HepG2 (cell line): ENCODE results near the gene FAM78B. TPM values are rescaled to one million over a fixed set of nuclear protein-coding genes. Genes with fewer than 3 reads are reported as not detected.

Experiments used
- ATAC-seq: fragments of 200-7000 bp; cut with Tn5 transposase; 3 replicates; pipeline ENCODE4 v1.9.1; 2020; ENCODE audit warnings: mild to moderate bottlenecking, moderate library complexity
- BruUV-seq: library from RNA; stranded (reverse); fragments of 400-500 nt; replicated peaks from 2 replicates; lab custom pipeline; 2021; lab: Mats Ljungman, UMichigan
- CTCF ChIA-PET: fragments of 300-600 bp; formaldehyde crosslinking; extraction: SDS; loops from one replicate; lab custom pipeline; 2021; ENCODE audit warnings: low total read pairs, inconsistent platforms, low intra/inter-chr PET ratio; lab: Yijun Ruan, JAX
- POLR2A ChIA-PET: fragments of 350-600 bp; sonication (Branson Sonifier 250); formaldehyde crosslinking; loops from one replicate; lab custom pipeline; 2020; ENCODE audit warnings: antibody characterized with exemption, inconsistent platforms; lab: Yijun Ruan, JAX
- DNase-seq: peaks from one replicate; pipeline ENCODE4 v3.0.0-alpha.2; 2015; ENCODE audit warnings: low spot score
- FAIRE-seq: peaks from 3 replicates; lab custom pipeline; 2011; peaks lifted over from hg19 to GRCh38; lab: Jason Lieb, UNC
- H2AFZ ChIP-seq: one replicate; pipeline ENCODE4 v1.6.1; 2011; ENCODE audit warnings: low read length, inconsistent platforms
- H3K27ac ChIP-seq: fragments of 300-600 bp; 3 replicates; pipeline ENCODE4 v1.8.0; 2011; ENCODE audit warnings: mixed run types, mild to moderate bottlenecking, mixed read lengths, low read length, inconsistent platforms; ENCODE audit not compliant: insufficient read depth; ENCODE audit errors: extremely low read length
- H3K27me3 ChIP-seq, 2 experiments: fragments of 200-600 bp in 1 of 2; 2 replicates in 1 of 2; 3 replicates in 1 of 2; pipeline versions ENCODE4 v1.6.0 to v1.8.0; 2011; ENCODE audit warnings: low read length in 2 of 2, mild to moderate bottlenecking in 2 of 2, moderate library complexity in 2 of 2, inconsistent platforms in 1 of 2; ENCODE audit not compliant: insufficient read depth in 2 of 2, control insufficient read depth in 1 of 2
- H3K36me3 ChIP-seq, 2 experiments: fragments of 200-600 bp in 1 of 2; replicated peaks in 1 of 2; 2 replicates in 1 of 2; 3 replicates in 1 of 2; pipeline versions ENCODE4 v1.5.1 to v1.8.0; 2011; ENCODE audit warnings: low read length in 2 of 2, inconsistent platforms in 1 of 2; ENCODE audit not compliant: insufficient read depth in 2 of 2, control insufficient read depth in 1 of 2
- H3K4me1 ChIP-seq: 2 replicates; pipeline ENCODE4 v1.5.1; 2012; ENCODE audit warnings: low read length, inconsistent platforms; ENCODE audit not compliant: insufficient read depth
- H3K4me2 ChIP-seq: 2 replicates; pipeline ENCODE4 v1.6.0; 2011; ENCODE audit warnings: low read depth, low read length, inconsistent platforms
- H3K4me3 ChIP-seq, 3 experiments: fragments of 200-600 bp in 1 of 3; sonication (generic), shearing (Covaris generic) in 1 of 3; replicated peaks in 1 of 3; 2 replicates each; pipeline ENCODE4 v1.5.1; 2011 to 2016; ENCODE audit warnings: low read length in 3 of 3, inconsistent platforms in 2 of 3, low read depth in 2 of 3, mild to moderate bottlenecking in 2 of 3, control low read depth in 1 of 3, mixed read lengths in 1 of 3; ENCODE audit not compliant: insufficient read depth in 1 of 3
- H3K79me2 ChIP-seq: one replicate; pipeline ENCODE4 v1.6.1; 2011; ENCODE audit warnings: low read length, inconsistent platforms; ENCODE audit not compliant: insufficient read depth
- H3K9ac ChIP-seq: 2 replicates; pipeline ENCODE4 v1.6.0; 2011; ENCODE audit warnings: mild to moderate bottlenecking, low read depth, low read length, inconsistent platforms; ENCODE audit not compliant: insufficient read depth
- H3K9me3 ChIP-seq: 2 replicates; pipeline ENCODE4 v1.5.1; 2012; ENCODE audit warnings: mild to moderate bottlenecking, low read length
- H4K20me1 ChIP-seq: 2 replicates; pipeline ENCODE4 v1.6.0; 2011; ENCODE audit warnings: inconsistent platforms, mild to moderate bottlenecking, low read length, moderate library complexity; ENCODE audit not compliant: insufficient read depth
- ATF6 ChIP-seq: sonication (generic); formaldehyde crosslinking; conservative IDR thresholded peaks from 2 replicates; pipeline ENCODE4 v1.4.0; 2020; ENCODE audit warnings: missing genetic modification reagents
- WIZ ChIP-seq: sonication (generic); formaldehyde crosslinking; IDR thresholded peaks from 2 replicates; pipeline ENCODE4 v1.5.1; 2020; ENCODE audit warnings: mild to moderate bottlenecking, missing genetic modification reagents
- ZNF513 ChIP-seq: sonication (generic); formaldehyde crosslinking; conservative IDR thresholded peaks from 2 replicates; pipeline ENCODE4 v1.5.0; 2020; ENCODE audit warnings: missing genetic modification reagents
- WGBS: methylation state at CpG from one replicate; pipeline ENCODE4 v1.1.6; 2017; ENCODE audit warnings: low lambda C conversion rate; 5-methylcytosine and 5-hydroxymethylcytosine counted together
- in situ Hi-C: cut with HindIII; loops from 2 replicates; pipeline ENCODE4 v1.10.0; 2017; ENCODE audit warnings: low pct_unique_long_range_greater_than_20kb; ENCODE audit not compliant: extremely low pct_ligation_motif_present
- intact Hi-C: fragments of 100-400 bp; cut with micrococcal nuclease; formaldehyde crosslinking; loops from one replicate; pipeline ENCODE4 v1.10.0; 2022; ENCODE audit not compliant: unreplicated experiment
- polyA plus RNA-seq, 8 experiments: library from polyadenylated mRNA; depleted of rRNA in 3 of 8; stranded (reverse) in 7 of 8; unstranded in 1 of 8; fragments of >200 nt; fragmentation: Illumina TruSeq in 4 of 8; extraction: Trizol in 4 of 8; gene quantifications; 2 replicates each; pipeline versions ENCODE4 v1.2.1 to v1.2.3, GENCODE V29; 2011 to 2016; ENCODE audit warnings: low read depth in 4 of 8, missing spikeins in 1 of 8, mixed read lengths in 1 of 8; ENCODE audit not compliant: insufficient read depth in 1 of 8
- total RNA-seq, 5 experiments: library from RNA; depleted of rRNA; stranded (reverse); fragments of >200 nt; fragmentation: Illumina TruSeq; extraction: Trizol; gene quantifications; 2 replicates each; pipeline ENCODE4 v1.2.3, GENCODE V29; 2016; ENCODE audit warnings: low read depth in 1 of 5

The FAM78B gene
- total and polyA plus RNA-seq, 2 of the 13 experiments (the other 11 are each of a cell fraction or from before 2014, with no cell fraction given), result 0.22 to 0.31 TPM

GRCh38 chr1:166155108-166155507, 11.7 kb downstream of the FAM78B start:
- DNase-seq, result no peak
- ChIA-PET CTCF (no interaction called here), POLR2A (no interaction called here)
- H3K9ac ChIP-seq, result no peak overlapping the region
- H3K9me3 ChIP-seq, result no peaks in the 10 kb centered on the region
- ATAC-seq, result no peak
- H3K4me3 ChIP-seq, result no peak overlapping the region
- H3K36me3 ChIP-seq, result no peaks in the 10 kb centered on the region
- H4K20me1 ChIP-seq, result no peaks in the 10 kb centered on the region
- in situ Hi-C loops, result loop anchor here (25.0 kb wide), 1 partner anchor 443 kb away; no protein-coding TSS in a partner anchor
- H3K4me2 ChIP-seq, result no peak overlapping the region
- H3K27ac ChIP-seq, result no peak overlapping the region
- no peak for FAIRE-seq
- peaks cover 0 to 3% of the 10 kb centered on the region in 2 experiments; a peak in 1 of 5 replicates for H3K27me3 ChIP-seq
- no peak overlapping the region for H2AFZ ChIP-seq
- TF ChIP-seq WIZ (no peak), ZNF513 (CRISPR knock-in tag) (no peak), ATF6 (no peak)
- TF ChIP-seq, all 625 proteins: peak for 0
- Histone ChIP-seq H3K4me1 (no peaks in the 10 kb centered on the region), H3K79me2 (no peaks in the 10 kb centered on the region)
- WGBS, result 3% methylated on average over 5 of the region's 5 CpGs
- BruUV-seq, result no TSS peak
- intact Hi-C loops, result no loop called here
